Right lobe of liver (tissue), 6 donors: Measurements from ENCODE around the gene SRC. TPM values are rescaled to one million over a fixed set of nuclear protein-coding genes. Genes with fewer than 3 reads are reported as not detected.

ENCODE experiments used
- ATAC-seq, 4 donors: fragments of 200-7000 bp; cut with Tn5 transposase; one replicate each; pipeline ENCODE4 v1.9.1; 2020; ENCODE audit warnings: mild to moderate bottlenecking in 4 of 4, moderate library complexity in 4 of 4
- DNase-seq, 3 donors: peaks; one replicate each; pipeline ENCODE4 v3.0.0-alpha.2; 2020
- H3K27ac ChIP-seq, 3 donors: fragments of 200-600 bp; one replicate each; pipeline ENCODE4 v1.8.0; 2022
- H3K27me3 ChIP-seq, 2 donors: fragments of 200-600 bp; one replicate each; pipeline ENCODE4 v1.8.0; 2022
- H3K36me3 ChIP-seq, 4 donors: fragments of 200-600 bp; sonication (generic) in 1 of 4; one replicate each; pipeline versions ENCODE4 v1.5.1 to v1.8.0; 2017 to 2022; ENCODE audit warnings: control low read depth in 1 of 4
- H3K4me1 ChIP-seq, 4 donors: fragments of 200-600 bp; sonication (generic) in 1 of 4; one replicate each; pipeline versions ENCODE4 v1.5.1 to v1.8.0; 2017 to 2022; ENCODE audit warnings: control low read depth in 1 of 4
- H3K4me3 ChIP-seq, 3 donors: fragments of 200-600 bp; one replicate each; pipeline ENCODE4 v1.8.0; 2022
- H3K9me3 ChIP-seq, 4 donors: fragments of 200-600 bp; sonication (generic) in 1 of 4; one replicate each; pipeline versions ENCODE4 v1.5.1 to v1.8.0; 2017 to 2022; ENCODE audit warnings: control low read depth in 1 of 4
- CTCF ChIP-seq, 4 donors: fragments of 200-600 bp in 3 of 4; fragments of 450-650 bp in 1 of 4; IDR thresholded peaks; one replicate each; pipeline versions ENCODE4 v1.5.1 to v1.8.0; 2016 to 2022; ENCODE audit warnings: antibody characterized with exemption in 4 of 4, mild to moderate bottlenecking in 2 of 4
- POLR2A ChIP-seq: fragments of 450-650 bp; IDR thresholded peaks from one replicate; pipeline ENCODE4 v1.6.1; 2017; ENCODE audit warnings: antibody characterized with exemption, mild to moderate bottlenecking
- WGBS: methylation state at CpG from one replicate; pipeline ENCODE4 v1.1.6; 2018; ENCODE audit warnings: low coverage, low lambda C conversion rate; ENCODE audit not compliant: insufficient coverage; ENCODE audit errors: missing lambda C conversion rate; 5-methylcytosine and 5-hydroxymethylcytosine counted together
- intact Hi-C, 2 donors: fragments of 100-400 bp; cut with DNase I; formaldehyde crosslinking; loops; one replicate each; pipeline versions ENCODE4 v1.11.2 to v1.14.1; 2022
- total RNA-seq, 6 experiments: library from RNA; depleted of rRNA in 2 of 6; stranded (reverse); fragments of >200 nt in 2 of 6; fragmentation: NEBNext Ultra II Directional in 3 of 6; extraction: Animal tissue kit (Norgen Biotek cat#: 25700) in 3 of 6; gene quantifications; one replicate each; pipeline versions ENCODE4 v1.1.0 to v1.2.4, GENCODE V29; 2016 to 2023
- donor health status: DM: no; HTN: yes; CAD: no.
- donor health status: DM: no; HTN: no; CAD: no.
- donor health status: DM: no; HTN: no; CAD: no.
- donor health status: DM: no; HTN: yes; CAD: no.
- donor health status: DM: no; HTN: yes; CAD: no.

Gene SRC
- total RNA-seq, 6 experiments from 2014 or later, result 3.1 to 17.3 (median 11.2) TPM

DNA sequence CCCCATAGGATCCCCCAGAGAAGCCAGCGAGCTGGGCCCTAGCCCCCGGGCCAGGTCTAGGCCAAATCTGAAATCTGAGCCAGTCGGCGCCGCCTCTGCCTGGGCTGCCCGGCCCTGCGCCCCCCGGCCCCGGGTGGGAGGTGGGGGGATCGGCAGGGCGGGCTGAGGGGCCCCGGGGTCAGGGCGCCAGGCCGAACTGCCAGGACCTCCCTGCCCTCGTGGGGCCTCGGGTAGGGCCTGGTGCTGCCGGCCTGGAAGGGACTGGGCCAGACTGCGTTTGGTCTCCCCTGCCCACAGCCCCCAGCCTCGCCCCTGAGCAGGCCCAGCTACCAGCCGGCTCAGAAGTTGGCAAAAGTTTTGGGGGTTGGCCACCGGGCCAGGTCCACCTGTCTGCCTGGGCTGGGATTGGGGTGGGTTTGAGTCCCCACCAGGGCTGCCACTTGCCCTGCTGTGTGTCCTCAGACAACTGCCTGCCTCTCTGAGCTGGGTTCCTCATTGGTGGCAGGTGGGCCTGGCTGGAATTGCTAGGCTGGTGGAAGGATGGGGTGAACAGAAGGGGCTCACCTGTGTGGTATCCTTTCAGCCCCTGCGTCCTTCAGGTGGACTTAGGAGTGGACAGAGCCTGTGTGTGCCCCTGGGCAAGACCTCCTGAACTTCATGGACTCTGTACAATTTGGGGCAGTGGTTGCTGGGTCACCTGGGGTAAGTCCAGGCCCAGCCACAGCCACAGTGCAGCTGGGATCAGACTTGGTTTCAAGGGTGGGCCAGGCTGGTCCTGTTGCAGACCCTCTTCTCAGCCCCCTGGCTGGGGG, 801 bp downstream of the SRC start:
- TF ChIP-seq POLR2A, result no peak
- no peak for TF ChIP-seq CTCF (IDR thresholded peaks at IDR 0.05)
- no peak for DNase-seq
- no peaks in the 10 kb centered on the region for H3K36me3 ChIP-seq
- peak overlapping the region; percentile 57 to 67 (median 60) for H3K4me3 ChIP-seq
- no CpG with 5 or more reads among the region's 22 CpGs for WGBS
- H3K9me3 ChIP-seq, result no peaks in the 10 kb centered on the region
- no peaks in the 10 kb centered on the region for H3K27me3 ChIP-seq
- no peak for ATAC-seq
- intact Hi-C loops, result no loop called here
- H3K4me1 ChIP-seq, result peaks cover 0 to 12% (median 3%) of the 10 kb centered on the region in 4 donors
- H3K27ac ChIP-seq, result peak overlapping the region in 2 of 3 donors; percentile 36 to 51

GRCh38 chr20:37347347-37347823, 1.4 kb downstream of the SRC start:
- ATAC-seq (no peak), DNase-seq (no peak)
- intact Hi-C loops, result no loop called here
- no peak overlapping the region for H3K4me3 ChIP-seq
- no peak overlapping the region for H3K27ac ChIP-seq
- TF ChIP-seq POLR2A, result no peak
- no peak for TF ChIP-seq CTCF (IDR thresholded peaks at IDR 0.05)
- H3K27me3 ChIP-seq, result no peaks in the 10 kb centered on the region
- H3K9me3 ChIP-seq, result no peaks in the 10 kb centered on the region
- WGBS, result 96% methylated on average over 4 of the region's 7 CpGs
- H3K36me3 ChIP-seq, result no peaks in the 10 kb centered on the region
- H3K4me1 ChIP-seq, result peaks cover 0 to 12% (median 3%) of the 10 kb centered on the region in 4 donors

- Histone ChIP-seq H3K36me3 (no peaks in the 10 kb centered on the region), H3K9me3 (no peaks in the 10 kb centered on the region), H3K4me1 (peaks cover 0 to 12% (median 3%) of the 10 kb centered on the region in 4 donors), H3K27me3 (no peaks in the 10 kb centered on the region), H3K27ac (no peak overlapping the region), H3K4me3 (no peak overlapping the region)
- no peak for ATAC-seq
- DNase-seq, result no peak
- intact Hi-C loops, result no loop called here
- TF ChIP-seq POLR2A (no peak), CTCF (IDR thresholded peaks at IDR 0.05) (no peak)
- 70% methylated on average over 5 of the region's 11 CpGs for WGBS
Observed at GRCh38 chr20:37347891-37348791, 2.2 kb downstream of the SRC start.

DNA sequence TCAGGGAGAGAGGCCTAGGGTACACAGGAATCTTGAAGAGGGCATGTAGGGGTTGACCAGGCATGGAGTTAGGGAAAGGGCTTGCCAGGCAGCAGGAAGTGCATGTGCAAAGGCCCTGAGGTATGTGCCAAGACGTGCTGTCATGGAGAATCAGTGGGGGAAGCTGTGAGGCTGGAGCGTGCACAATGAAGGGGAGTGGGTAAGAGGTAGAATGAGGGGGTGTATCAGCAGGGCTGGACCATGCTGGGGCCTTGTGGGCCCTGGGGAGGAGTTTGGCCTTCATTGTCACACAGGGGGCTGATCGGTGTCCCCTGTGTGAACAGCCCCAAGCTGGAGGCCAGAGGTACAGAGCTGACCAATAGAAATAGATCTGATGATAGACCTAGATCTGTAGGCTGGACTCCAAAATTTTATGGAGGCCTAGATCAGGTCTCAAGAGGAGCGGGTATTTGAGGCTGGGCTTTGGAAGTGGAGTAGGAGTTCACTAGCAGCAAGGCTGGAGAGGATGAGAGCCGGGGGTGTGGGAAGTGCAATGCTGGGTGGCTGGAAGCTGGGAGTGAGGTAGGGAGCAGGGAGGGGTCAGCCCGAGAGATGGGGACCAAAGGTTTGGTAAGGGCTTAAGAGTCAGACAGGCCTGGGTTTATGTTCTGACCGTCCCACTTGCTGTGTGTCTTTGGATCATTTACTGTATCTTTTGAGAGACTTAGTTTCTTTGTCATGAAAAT, 3.0 kb downstream of the SRC start:
- TF ChIP-seq CTCF (IDR thresholded peaks at IDR 0.05), result no peak
- no peak for TF ChIP-seq POLR2A
- no peaks in the 10 kb centered on the region for H3K9me3 ChIP-seq
- ATAC-seq (no peak), DNase-seq (no peak)
- no peaks in the 10 kb centered on the region for H3K27me3 ChIP-seq
- no peak overlapping the region for H3K4me3 ChIP-seq
- intact Hi-C loops, result no loop called here
- H3K36me3 ChIP-seq, result no peaks in the 10 kb centered on the region
- H3K4me1 ChIP-seq, result peaks cover 0 to 12% (median 3%) of the 10 kb centered on the region in 4 donors
- no peak overlapping the region for H3K27ac ChIP-seq
- 66% methylated on average over 7 of the region's 7 CpGs for WGBS
